Glomerular visceral epithelial cell (primary cell): ENCODE measurements around the gene SAE1.

Experiments
- DNase-seq: peaks from one replicate; pipeline ENCODE4 v3.0.0-alpha.2; 2016; ENCODE audit errors: extremely low spot score

Gene SAE1

GRCh38 chr19:47130120-47130588 is 481 bp upstream of the SAE1 start:
- no peak for DNase-seq

- no peak for DNase-seq
These were observed 1.7 kb downstream of the SAE1 start for GRCh38 chr19:47132194-47132852.

DNA sequence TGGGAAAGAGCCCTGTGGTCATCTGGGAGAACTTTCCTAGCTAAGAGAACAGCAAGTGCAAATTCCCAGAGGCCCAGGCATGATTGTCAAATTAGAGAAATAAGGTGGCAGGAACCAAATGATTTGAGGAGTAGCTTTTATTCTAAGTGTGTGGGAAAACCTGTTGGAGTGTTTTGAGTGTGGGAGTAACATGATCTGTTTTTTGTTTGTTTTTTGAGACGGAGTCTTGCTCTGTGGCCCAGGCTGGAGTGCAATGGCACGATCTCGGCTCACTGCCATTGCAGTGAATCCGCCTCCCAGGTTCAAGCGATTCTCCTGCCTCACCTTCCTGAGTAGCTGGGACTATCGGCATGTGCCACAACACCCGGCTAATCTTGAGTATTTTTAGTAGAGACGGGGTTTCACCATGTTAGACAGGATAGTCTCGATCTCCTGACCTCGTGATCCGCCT is 2.4 kb downstream of the SAE1 start:
- DNase-seq = no peak

DNA sequence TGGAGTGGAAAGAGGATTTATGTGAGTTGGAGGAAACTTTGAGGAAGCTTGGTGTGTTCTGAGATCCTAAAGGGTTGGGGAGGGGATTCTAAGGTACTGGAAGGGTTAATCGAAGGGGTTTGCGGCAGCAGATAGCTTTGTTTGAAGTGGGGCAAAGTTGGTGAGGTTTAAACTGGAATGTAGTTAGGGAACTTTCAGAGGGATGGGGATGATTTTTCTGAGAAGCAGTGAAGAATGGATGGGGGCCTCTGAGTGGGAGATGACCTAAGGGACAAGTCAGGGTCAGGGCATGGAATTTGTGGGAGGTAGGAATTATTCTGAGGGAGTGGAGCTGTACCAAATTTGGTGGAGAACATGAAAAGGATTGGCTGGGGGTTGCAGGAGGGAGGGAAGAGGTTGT is 3.9 kb downstream of the SAE1 start:
- DNase-seq = no peak

DNA sequence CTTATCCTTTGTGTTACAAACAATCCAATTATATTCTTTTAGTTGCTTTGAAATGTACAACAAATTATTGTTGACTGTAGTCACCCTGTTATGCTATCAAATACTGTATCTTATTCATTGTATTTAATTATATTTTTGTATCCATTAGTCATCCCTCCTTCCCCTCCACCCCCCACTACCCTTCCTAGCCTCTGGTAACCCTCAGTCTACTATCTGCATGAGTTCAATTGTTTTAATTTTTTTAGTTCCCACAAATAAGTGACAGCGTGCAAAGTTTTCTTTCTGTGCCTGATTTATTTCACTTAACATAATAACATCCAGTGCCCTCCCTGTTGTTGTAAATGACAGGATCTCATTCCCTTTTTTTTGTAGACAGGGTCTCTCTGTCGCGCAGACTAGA is 4.5 kb downstream of the SAE1 start:
- no peak for DNase-seq

DNA sequence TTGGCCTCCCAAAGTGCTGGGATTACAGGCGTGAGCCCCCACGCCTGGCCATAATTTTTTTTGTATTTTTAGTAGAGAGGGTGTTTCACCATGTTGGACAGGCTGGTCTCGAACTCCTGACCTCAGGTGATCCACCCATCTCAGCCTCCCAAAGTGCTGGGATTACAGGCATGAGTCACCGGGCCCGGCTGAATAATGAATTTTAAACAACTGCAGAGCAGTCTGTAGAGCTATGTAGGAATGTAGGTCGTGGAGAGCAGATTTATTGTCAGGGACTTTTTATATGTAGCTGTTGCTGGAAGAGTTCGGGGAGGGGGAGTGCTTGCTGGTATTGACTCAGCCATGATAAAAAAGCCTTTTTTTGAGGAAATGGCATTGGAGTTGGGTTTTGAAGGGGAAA is 10.6 kb downstream of the SAE1 start:
- DNase-seq = peak; percentile 34

DNA sequence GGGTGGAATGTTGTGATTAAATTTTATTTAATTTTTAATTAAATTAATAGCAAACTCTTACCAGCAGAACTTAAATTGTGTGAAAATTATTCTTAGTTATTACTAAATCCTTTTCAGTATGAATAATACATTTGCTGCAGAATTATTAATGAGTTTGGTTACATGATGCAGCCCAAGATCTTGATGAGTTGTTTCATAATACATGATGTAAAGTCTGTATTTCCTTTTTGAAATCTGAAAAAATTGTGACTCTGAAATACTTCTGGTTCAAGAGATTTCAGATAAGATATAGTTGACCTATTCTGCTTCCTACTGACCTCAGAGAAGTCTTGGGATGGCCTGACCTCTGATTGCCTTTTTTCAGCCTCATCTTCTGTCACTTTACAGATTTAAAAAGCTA is 11.1 kb downstream of the SAE1 start:
- DNase-seq = no peak

DNA sequence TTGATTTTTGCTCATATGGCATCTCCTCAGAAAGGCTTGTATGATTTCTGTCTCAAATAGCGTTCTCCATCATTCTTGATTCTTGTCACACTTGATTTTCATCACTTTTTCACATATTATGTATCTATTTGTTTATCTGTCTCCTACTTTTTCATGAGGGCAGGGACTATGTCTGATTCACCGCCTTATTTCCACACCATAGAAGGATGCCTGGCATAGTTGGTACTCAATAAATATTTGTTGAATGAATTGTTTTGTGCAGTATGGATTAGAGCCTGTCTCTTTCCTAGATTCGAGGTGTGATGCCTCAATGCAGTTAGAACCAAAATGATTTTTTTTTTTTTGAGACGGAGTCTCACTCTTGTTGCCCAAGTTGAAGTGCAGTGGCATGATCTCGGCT is 12.1 kb downstream of the SAE1 start:
- DNase-seq = no peak

- DNase-seq = no peak
These were observed 12.9 kb downstream of the SAE1 start for GRCh38 chr19:47143322-47144073.

GRCh38 chr19:47144630-47145029 is 14.0 kb downstream of the SAE1 start:
- DNase-seq = no peak

DNA sequence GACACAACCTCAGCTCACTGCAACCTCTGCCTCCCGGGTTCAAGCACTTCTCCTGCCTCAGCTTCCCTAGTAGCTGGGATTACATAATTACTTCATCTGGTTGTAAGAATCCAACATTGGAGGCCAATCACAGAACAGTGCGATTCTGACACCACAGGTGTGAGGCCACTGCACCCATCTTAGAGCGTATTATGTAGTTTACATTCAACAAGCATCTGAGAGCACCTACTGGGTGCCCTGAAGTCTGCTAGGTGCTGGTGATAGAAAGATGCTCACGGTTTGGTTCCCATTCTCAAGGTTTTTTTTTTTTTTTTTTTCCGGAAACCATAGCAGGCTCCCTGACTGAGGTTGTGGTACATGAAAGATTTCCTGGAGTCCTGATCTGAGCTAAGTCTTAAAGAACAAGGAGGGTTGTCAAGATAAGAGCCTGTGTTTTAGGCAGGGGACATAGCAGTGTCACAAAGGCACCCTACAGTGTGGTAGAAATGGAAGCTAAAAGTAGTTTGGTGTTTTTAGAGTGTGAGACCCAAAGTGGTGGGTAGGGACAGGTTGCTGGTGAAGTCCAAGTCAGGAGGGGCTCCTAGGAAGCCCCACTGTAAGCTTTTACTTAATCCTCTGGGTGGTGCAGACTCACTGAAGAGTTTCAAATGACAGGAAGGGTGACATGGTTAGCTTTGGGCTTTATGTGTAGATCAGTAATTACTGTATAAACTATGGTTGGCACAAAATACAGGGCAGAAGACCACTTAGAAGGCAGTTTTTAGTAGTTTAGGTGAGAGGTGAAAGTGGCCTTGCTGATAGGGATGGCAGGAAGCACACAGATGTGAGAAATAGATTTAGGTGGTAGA is 15.2 kb downstream of the SAE1 start:
- DNase-seq = no peak

- DNase-seq = no peak
These were observed 16.3 kb downstream of the SAE1 start for GRCh38 chr19:47146920-47147319.

DNA sequence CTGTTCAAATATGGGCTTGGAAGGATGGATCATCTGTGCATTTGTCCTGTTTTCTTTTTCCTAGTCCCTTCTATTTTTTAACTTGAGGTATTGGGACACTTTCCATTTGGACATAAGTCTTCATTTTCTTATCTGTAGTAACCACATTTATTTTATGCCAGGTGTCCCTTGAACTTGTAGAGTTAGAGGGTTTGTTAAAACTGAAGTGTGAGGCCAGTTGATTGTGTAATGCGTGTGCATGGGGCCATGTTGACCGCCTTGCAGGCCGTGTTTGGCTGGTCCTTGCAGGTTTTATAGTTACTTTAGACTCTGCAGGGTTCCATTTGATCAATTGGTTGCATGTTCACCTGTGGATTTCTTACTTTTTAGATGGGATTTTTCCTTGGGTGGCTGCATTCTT is 21.0 kb downstream of the SAE1 start:
- DNase-seq = no peak

GRCh38 chr19:47152205-47152604 is 21.6 kb downstream of the SAE1 start:
- DNase-seq = no peak

DNA sequence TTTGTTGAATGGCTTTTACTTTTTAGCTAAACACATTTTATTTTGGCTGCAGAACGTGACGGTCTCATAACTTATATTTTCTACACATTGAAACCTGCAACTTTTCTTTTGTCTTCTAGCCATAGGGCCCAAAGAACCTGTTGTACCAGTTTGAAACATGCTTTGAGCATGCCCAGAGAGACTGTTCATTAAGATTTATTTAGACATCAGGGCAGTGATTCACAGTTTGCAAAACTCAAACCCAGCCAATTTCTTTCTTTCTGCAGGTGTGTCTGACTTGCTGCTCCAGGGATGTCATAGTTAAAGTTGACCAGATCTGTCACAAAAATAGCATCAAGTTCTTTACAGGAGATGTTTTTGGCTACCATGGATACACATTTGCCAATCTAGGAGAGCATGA is 22.0 kb downstream of the SAE1 start:
- DNase-seq = no peak

GRCh38 chr19:47153266-47153665 is 22.6 kb downstream of the SAE1 start:
- no peak for DNase-seq

DNA sequence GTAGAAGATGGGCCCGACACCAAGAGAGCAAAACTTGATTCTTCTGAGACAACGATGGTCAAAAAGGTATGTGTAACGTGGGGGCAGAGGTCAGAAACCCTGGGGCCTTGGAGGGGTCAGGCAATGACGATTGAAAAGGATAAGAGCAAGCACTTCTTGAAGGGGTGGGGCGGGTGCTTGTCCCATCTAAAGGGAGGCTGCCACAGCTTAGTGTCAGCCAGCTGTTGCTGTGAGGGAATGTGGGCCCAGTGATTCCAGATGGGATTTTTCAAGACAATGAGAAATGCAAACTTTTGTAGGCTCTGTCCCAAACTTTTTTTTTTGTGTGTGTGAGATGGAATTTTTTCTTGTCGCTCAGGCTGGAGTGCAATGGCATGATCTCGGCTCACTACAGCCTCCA is 24.5 kb downstream of the SAE1 start:
- no peak for DNase-seq

GRCh38 chr19:47156861-47157430 is 26.3 kb downstream of the SAE1 start:
- DNase-seq = no peak

DNA sequence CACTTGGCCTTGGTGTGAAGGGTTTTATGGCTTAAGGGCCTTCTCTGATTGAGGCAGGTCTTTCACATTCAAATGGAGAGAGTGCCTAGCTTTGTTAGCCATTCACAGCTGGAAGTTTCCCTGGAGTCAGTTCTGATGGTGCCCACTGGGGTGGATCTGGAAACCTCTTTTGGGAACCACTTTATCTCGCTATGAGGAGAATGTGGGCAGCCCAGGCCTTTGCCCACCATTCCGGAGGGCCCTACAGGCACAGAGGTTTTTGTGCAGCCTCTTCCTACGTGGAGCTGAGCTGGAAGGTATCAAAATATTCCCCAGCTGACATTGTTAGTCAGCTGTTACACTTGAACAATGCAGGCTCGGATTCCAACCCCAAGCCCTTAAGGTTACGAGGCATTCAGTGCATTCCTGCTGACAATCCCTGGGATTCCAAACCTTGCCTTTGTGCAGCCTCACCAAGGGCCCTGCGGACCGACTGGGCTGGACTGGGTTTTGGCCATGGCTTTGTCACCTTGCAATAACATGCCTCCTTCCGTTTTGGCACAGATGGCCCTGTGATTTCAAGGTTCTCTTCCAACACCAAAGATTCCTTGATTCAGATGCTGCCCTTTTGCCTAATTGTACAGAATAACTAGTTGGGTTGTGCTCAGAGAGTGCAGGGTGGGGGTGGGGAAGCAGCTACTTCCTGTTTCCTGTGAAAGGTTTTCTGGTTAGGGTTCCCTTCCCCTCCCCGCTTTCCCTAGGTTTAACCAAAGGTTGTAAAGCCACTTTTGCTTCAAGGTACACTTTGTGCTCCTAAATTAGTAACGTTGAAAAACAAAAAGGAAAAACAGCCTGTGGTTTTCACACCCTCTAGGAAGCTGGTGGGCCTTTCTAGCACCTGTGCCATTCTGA is 27.0 kb downstream of the SAE1 start:
- DNase-seq = peak; percentile 65

GRCh38 chr19:47158367-47158791 is 27.7 kb downstream of the SAE1 start:
- DNase-seq = no peak

GRCh38 chr19:47158879-47159503 is 28.4 kb downstream of the SAE1 start:
- peak; percentile 51 for DNase-seq
